HTERT RPE-1 (cell line): ENCODE data around the gene MFAP3.

Source experiments
- in situ Hi-C: fragments of 300-500 bp; cut with MboI; formaldehyde crosslinking; loops from 4 replicates; pipeline ENCODE4 v1.14.3; 2020; ENCODE audit warnings: low sequenced_read_pairs

The MFAP3 gene

GRCh38 chr5:154090656-154091055, 51.9 kb downstream of the MFAP3 start:
- in situ Hi-C loops: no loop called here

- in situ Hi-C loops: no loop called here
Measured at GRCh38 chr5:154092356-154093141, 53.8 kb downstream of the MFAP3 start.

GRCh38 chr5:154093142-154093532, 54.4 kb downstream of the MFAP3 start:
- in situ Hi-C loops: no loop called here

- in situ Hi-C loops: no loop called here
Measured at GRCh38 chr5:154095904-154096303, 57.1 kb downstream of the MFAP3 start.

GRCh38 chr5:154097031-154097430, 58.3 kb downstream of the MFAP3 start:
- in situ Hi-C loops: no loop called here

- in situ Hi-C loops: no loop called here
Measured at GRCh38 chr5:154098465-154098864, 59.7 kb downstream of the MFAP3 start.

GRCh38 chr5:154101184-154101583, 62.4 kb downstream of the MFAP3 start:
- in situ Hi-C loops: no loop called here

GRCh38 chr5:154103233-154103632, 64.5 kb downstream of the MFAP3 start:
- in situ Hi-C loops: no loop called here
